ENCODE measurements around the gene CLSTN2.

DNA sequence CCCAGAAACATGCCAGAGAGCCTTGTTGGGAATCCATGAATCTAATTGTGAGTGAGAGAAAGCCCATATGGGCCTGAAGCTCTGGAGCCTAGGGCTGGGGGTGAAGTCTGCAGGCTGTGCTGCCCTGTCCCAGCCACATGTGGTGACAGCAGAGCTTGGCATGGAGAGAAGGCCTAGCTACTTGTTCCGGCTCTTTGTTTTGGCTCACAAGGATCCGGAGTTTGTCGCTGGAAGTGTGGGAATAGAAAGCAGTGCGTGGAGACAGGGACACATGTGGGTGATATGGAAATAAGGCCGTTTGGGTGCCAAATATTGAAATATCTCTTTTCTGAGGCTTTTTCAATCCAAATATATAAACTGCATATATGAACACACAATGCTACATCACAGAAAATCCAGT lies 78.2 kb downstream of the CLSTN2 start:
- TF ChIP-seq, protein P1, sequence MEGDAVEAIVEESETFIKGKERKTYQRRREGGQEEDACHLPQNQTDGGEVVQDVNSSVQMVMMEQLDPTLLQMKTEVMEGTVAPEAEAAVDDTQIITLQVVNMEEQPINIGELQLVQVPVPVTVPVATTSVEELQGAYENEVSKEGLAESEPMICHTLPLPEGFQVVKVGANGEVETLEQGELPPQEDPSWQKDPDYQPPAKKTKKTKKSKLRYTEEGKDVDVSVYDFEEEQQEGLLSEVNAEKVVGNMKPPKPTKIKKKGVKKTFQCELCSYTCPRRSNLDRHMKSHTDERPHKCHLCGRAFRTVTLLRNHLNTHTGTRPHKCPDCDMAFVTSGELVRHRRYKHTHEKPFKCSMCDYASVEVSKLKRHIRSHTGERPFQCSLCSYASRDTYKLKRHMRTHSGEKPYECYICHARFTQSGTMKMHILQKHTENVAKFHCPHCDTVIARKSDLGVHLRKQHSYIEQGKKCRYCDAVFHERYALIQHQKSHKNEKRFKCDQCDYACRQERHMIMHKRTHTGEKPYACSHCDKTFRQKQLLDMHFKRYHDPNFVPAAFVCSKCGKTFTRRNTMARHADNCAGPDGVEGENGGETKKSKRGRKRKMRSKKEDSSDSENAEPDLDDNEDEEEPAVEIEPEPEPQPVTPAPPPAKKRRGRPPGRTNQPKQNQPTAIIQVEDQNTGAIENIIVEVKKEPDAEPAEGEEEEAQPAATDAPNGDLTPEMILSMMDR (IDR thresholded peaks at IDR 0.05; ENCODE audit: insufficient read depth, low read depth, low read length): no peak
- TF ChIP-seq EZH2 (IDR thresholded peaks at IDR 0.05; ENCODE audit: insufficient read depth, low read length): no peak
